ENCODE measurements around the gene LEMD2.

Gene LEMD2

GRCh38 chr6:33731035-33731434, 57.9 kb downstream of the LEMD2 start:
- in situ Hi-C loops (cut with MboI; ENCODE audit: low sequenced_read_pairs, unreplicated experiment), result no loop called here
- no peak for TF ChIP-seq CTCF (IDR thresholded peaks at IDR 0.05; ENCODE audit: borderline replicate concordance, control extremely low read depth, extremely low read depth, insufficient read depth, missing control alignments)
- DNase-seq (ENCODE audit: low spot score), result no peak

- DNase-seq (ENCODE audit: low spot score), result no peak
- in situ Hi-C loops (cut with MboI; ENCODE audit: low sequenced_read_pairs, unreplicated experiment), result no loop called here
- TF ChIP-seq CTCF (IDR thresholded peaks at IDR 0.05; ENCODE audit: borderline replicate concordance, control extremely low read depth, extremely low read depth, insufficient read depth, missing control alignments), result no peak
Observed at GRCh38 chr6:33730611-33731010, 58.3 kb downstream of the LEMD2 start.

GRCh38 chr6:33729059-33729458, 59.9 kb downstream of the LEMD2 start:
- TF ChIP-seq CTCF (IDR thresholded peaks at IDR 0.05; ENCODE audit: borderline replicate concordance, control extremely low read depth, extremely low read depth, insufficient read depth, missing control alignments), result no peak
- no peak for DNase-seq (ENCODE audit: low spot score)
- in situ Hi-C loops (cut with MboI; ENCODE audit: low sequenced_read_pairs, unreplicated experiment), result no loop called here

GRCh38 chr6:33728438-33728837, 60.5 kb downstream of the LEMD2 start:
- no peak for DNase-seq (ENCODE audit: low spot score)
- in situ Hi-C loops (cut with MboI; ENCODE audit: low sequenced_read_pairs, unreplicated experiment), result no loop called here
- TF ChIP-seq CTCF (IDR thresholded peaks at IDR 0.05; ENCODE audit: borderline replicate concordance, control extremely low read depth, extremely low read depth, insufficient read depth, missing control alignments), result no peak

GRCh38 chr6:33727932-33728331, 61.0 kb downstream of the LEMD2 start:
- in situ Hi-C loops (cut with MboI; ENCODE audit: low sequenced_read_pairs, unreplicated experiment), result no loop called here
- no peak for TF ChIP-seq CTCF (IDR thresholded peaks at IDR 0.05; ENCODE audit: borderline replicate concordance, control extremely low read depth, extremely low read depth, insufficient read depth, missing control alignments)
- DNase-seq (ENCODE audit: low spot score), result no peak

GRCh38 chr6:33727126-33727525, 61.8 kb downstream of the LEMD2 start:
- TF ChIP-seq CTCF (IDR thresholded peaks at IDR 0.05; ENCODE audit: borderline replicate concordance, control extremely low read depth, extremely low read depth, insufficient read depth, missing control alignments), result no peak

GRCh38 chr6:33726696-33727095, 62.2 kb downstream of the LEMD2 start:
- in situ Hi-C loops (cut with MboI; ENCODE audit: low sequenced_read_pairs, unreplicated experiment), result no loop called here
- DNase-seq (ENCODE audit: low spot score), result no peak

More at GRCh38 chr6:33727126-33727525, 61.8 kb downstream of the LEMD2 start:
- DNase-seq (ENCODE audit: low spot score), result no peak
- in situ Hi-C loops (cut with MboI; ENCODE audit: low sequenced_read_pairs, unreplicated experiment), result no loop called here

More at GRCh38 chr6:33726696-33727095, 62.2 kb downstream of the LEMD2 start:
- TF ChIP-seq CTCF (IDR thresholded peaks at IDR 0.05; ENCODE audit: borderline replicate concordance, control extremely low read depth, extremely low read depth, insufficient read depth, missing control alignments), result no peak

Measured in GM13976 (cell line).